Erythroblast (primary cell): ENCODE data around the gene PSMG2.

Experiments
- GATA1 ChIP-seq: IDR thresholded peaks from 2 replicates; pipeline ENCODE4 v1.6.1; 2011; ENCODE audit warnings: low read depth, mild to moderate bottlenecking, control low read depth, low read length, moderate library complexity
- POLR2A ChIP-seq: IDR thresholded peaks from 2 replicates; pipeline ENCODE4 v1.6.1; 2011; ENCODE audit warnings: mild to moderate bottlenecking, low read length

- TF ChIP-seq POLR2A (no peak), GATA1 (no peak)
Observed at GRCh38 chr18:12656938-12657683, 45.7 kb upstream of the PSMG2 start.
